ENCODE data around the gene PTPRN2. TPM values are rescaled to one million over a fixed set of nuclear protein-coding genes. Genes with fewer than 3 reads are reported as not detected.

PTPRN2 gene
- total RNA-seq, 2 experiments from 2014 or later: 0.70 TPM; not detected in 1

DNA sequence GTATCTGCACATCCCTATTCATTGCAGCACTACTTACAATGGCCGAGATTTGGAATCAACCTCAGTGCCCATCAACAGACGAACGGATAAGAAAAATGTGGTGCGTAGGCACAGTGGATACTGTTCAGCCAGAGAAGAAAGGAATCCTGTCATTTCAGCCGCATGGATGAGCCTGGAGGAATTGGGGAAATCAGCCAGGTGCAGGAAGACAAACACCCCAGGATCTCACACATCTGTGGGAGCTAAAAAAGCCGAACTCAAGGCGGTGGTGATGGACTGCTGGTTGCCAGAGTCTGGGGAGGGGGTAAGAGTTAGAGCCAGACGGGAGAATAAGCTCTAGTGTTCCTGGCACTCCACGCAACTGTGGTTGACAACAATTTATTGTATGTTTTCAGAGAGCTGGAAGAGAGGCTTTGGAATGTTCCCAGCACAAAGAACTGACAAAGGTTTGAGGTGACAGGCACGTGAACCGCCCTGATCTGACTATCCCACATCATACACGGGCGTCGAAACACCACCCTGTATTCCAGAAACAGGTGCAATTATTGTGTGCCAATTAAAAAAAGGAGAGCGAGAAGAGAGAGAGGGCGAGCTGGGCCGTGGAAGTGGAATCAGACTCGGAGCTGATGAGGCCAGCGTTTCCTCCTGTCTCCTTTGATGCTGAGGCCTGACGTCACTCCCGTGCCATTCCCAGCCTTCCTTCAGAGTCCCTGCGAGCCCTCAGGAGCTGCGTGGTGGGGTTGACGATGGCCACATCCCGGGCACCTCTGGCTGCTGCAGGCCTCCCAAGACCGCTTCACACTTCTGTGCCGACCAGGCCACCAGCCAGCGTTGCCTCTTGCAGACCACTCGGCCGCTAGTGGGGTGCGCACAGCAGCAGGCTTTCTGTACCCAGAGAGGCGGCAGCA is 1061.4 kb downstream of the PTPRN2 start:
- no peak overlapping the region for H3K27ac ChIP-seq (ENCODE audit: low read depth, low read length, poor library complexity, severe bottlenecking)
- no peaks in the 10 kb centered on the region for H3K36me3 ChIP-seq (ENCODE audit: insufficient read depth, low read length)
- H3K9me3 ChIP-seq (ENCODE audit: low read length): no peaks in the 10 kb centered on the region
- H3K4me2 ChIP-seq (ENCODE audit: low read length): no peak overlapping the region
- ChIA-PET CTCF (ENCODE audit: unreplicated experiment) (no interaction called here), POLR2A (no interaction called here)
- no peaks in the 10 kb centered on the region for H4K20me1 ChIP-seq (ENCODE audit: insufficient read depth, low read length)
- no TSS peak for BruUV-seq (replicated peaks)
- H3K9me2 ChIP-seq (ENCODE audit: insufficient read depth, low read length): no peaks in the 10 kb centered on the region
- no peak overlapping the region for H3K4me3 ChIP-seq (ENCODE audit: low read depth, low read length, poor library complexity, severe bottlenecking)
- no peak overlapping the region for H2AFZ ChIP-seq (ENCODE audit: low read length)
- TF ChIP-seq EZH2phosphoT487 (IDR thresholded peaks at IDR 0.05; ENCODE audit: borderline replicate concordance, low read depth, low read length): no peak
- no peak for TF ChIP-seq CTCF (conservative IDR thresholded peaks at IDR 0.05; ENCODE audit: low read length)
- H3K4me1 ChIP-seq (ENCODE audit: insufficient read depth, low read length, poor library complexity, severe bottlenecking): no peaks in the 10 kb centered on the region
- intact Hi-C loops (cut with micrococcal nuclease; ENCODE audit: unreplicated experiment): no loop called here
- H3K79me2 ChIP-seq (ENCODE audit: insufficient read depth, low read depth, low read length): no peaks in the 10 kb centered on the region
- no peak for DNase-seq (ENCODE audit: low spot score)

DNA sequence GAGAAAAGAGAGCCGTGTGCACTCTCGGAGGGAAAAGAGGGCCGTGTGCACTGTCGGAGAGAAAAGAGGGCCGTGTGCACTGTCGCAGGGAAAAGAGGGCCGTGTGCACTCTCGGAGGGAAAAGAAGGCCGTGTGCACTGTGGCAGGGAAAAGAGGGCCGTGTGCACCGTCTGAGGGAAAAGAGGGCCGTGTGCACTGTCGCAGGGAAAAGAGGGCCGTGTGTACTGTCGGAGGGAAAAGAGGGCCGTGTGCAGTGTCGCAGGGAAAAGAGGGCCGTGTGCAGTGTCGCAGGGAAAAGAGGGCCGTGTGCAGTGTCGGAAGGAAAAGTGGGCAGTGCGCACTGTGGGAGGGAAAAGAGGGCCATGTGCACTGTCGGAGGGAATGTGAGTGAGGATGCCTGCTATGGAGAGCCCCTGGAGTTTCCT is 1062.1 kb downstream of the PTPRN2 start:
- CTCF ChIA-PET (ENCODE audit: unreplicated experiment): no interaction called here
- BruUV-seq (replicated peaks): no TSS peak
- no peaks in the 10 kb centered on the region for H3K36me3 ChIP-seq (ENCODE audit: insufficient read depth, low read length)

More for the DNA sequence above, 1062.1 kb downstream of the PTPRN2 start:
- POLR2A ChIA-PET: no interaction called here
- no peak for TF ChIP-seq EZH2phosphoT487 (IDR thresholded peaks at IDR 0.05; ENCODE audit: borderline replicate concordance, low read depth, low read length)
- no peak for TF ChIP-seq CTCF (conservative IDR thresholded peaks at IDR 0.05; ENCODE audit: low read length)
- intact Hi-C loops (cut with micrococcal nuclease; ENCODE audit: unreplicated experiment): no loop called here
- DNase-seq (ENCODE audit: low spot score): no peak
- no peaks in the 10 kb centered on the region for H4K20me1 ChIP-seq (ENCODE audit: insufficient read depth, low read length)
- peaks cover 4% of the 10 kb centered on the region for H3K4me1 ChIP-seq (ENCODE audit: insufficient read depth, low read length, poor library complexity, severe bottlenecking)
- no peak overlapping the region for H3K27ac ChIP-seq (ENCODE audit: low read depth, low read length, poor library complexity, severe bottlenecking)
- no peaks in the 10 kb centered on the region for H3K9me2 ChIP-seq (ENCODE audit: insufficient read depth, low read length)
- H3K4me2 ChIP-seq (ENCODE audit: low read length): no peak overlapping the region
- no peak overlapping the region for H3K4me3 ChIP-seq (ENCODE audit: low read depth, low read length, poor library complexity, severe bottlenecking)
- H3K9me3 ChIP-seq (ENCODE audit: low read length): no peaks in the 10 kb centered on the region
- H3K79me2 ChIP-seq (ENCODE audit: insufficient read depth, low read depth, low read length): no peaks in the 10 kb centered on the region
- no peak overlapping the region for H2AFZ ChIP-seq (ENCODE audit: low read length)

Data from OCI-LY7 (cell line).